K562 (cell line): ENCODE data around the gene PANK2. TPM values are rescaled to one million over a fixed set of nuclear protein-coding genes. Genes with fewer than 3 reads are reported as not detected.

Source experiments
- ATAC-seq: fragments of 200-7000 bp; cut with Tn5 transposase; 3 replicates; pipeline ENCODE4 v1.9.1; 2020; ENCODE audit warnings: moderate library complexity
- BruUV-seq: library from RNA; stranded (reverse); fragments of 400-500 nt; replicated peaks from 2 replicates; lab custom pipeline; 2021; lab: Mats Ljungman, UMichigan
- CTCF ChIA-PET: fragments of 300-600 bp; formaldehyde crosslinking; extraction: SDS; loops from one replicate; lab custom pipeline; 2021; ENCODE audit warnings: low intra/inter-chr PET ratio; lab: Yijun Ruan, JAX
- POLR2A ChIA-PET: fragments of 300-600, 350-650 bp; sonication (Branson Sonifier 250); formaldehyde crosslinking; extraction: SDS; loops from one replicate; lab custom pipeline; 2021; ENCODE audit warnings: antibody characterized with exemption, inconsistent platforms; lab: Yijun Ruan, JAX
- DNase-seq, 4 experiments: peaks; one replicate each; pipeline versions ENCODE4 v3.0.0 to v3.0.0-alpha.2; 2011 to 2018; ENCODE audit warnings: low spot score in 3 of 4, mixed read lengths in 3 of 4; ENCODE audit errors: extremely low read depth in 1 of 4
- FAIRE-seq: peaks from 2 replicates; lab custom pipeline; 2011; peaks lifted over from hg19 to GRCh38; lab: Jason Lieb, UNC
- H2AFZ ChIP-seq: 2 replicates; pipeline ENCODE4 v1.6.0; 2011; ENCODE audit warnings: low read depth, low read length, control low read depth, inconsistent platforms
- H3K27ac ChIP-seq: fragments of 200-600 bp; 3 replicates; pipeline ENCODE4 v1.8.0; 2011; ENCODE audit warnings: low read depth, mild to moderate bottlenecking, control low read depth, inconsistent platforms, low read length, moderate library complexity, mixed read lengths; ENCODE audit errors: extremely low read depth
- H3K27me3 ChIP-seq, 2 experiments: fragments of 300-600 bp in 1 of 2; 2 replicates in 1 of 2; 3 replicates in 1 of 2; pipeline versions ENCODE4 v1.6.0 to v1.8.0; 2011; ENCODE audit warnings: inconsistent platforms in 2 of 2, low read length in 2 of 2, mild to moderate bottlenecking in 1 of 2, mixed read lengths in 1 of 2, moderate library complexity in 1 of 2; ENCODE audit not compliant: control insufficient read depth in 2 of 2, insufficient read depth in 2 of 2
- H3K36me3 ChIP-seq: fragments of 300-600 bp; 3 replicates; pipeline ENCODE4 v1.8.0; 2011; ENCODE audit warnings: mild to moderate bottlenecking, low read length, inconsistent platforms; ENCODE audit not compliant: control insufficient read depth, insufficient read depth
- H3K4me1 ChIP-seq, 2 experiments: fragments of 200-600 bp in 1 of 2; replicated peaks in 1 of 2; 2 replicates in 1 of 2; 3 replicates in 1 of 2; pipeline versions ENCODE4 v1.5.1 to v1.8.0; 2011; ENCODE audit warnings: inconsistent platforms in 2 of 2, low read length in 2 of 2, mild to moderate bottlenecking in 1 of 2, mixed read lengths in 1 of 2, moderate library complexity in 1 of 2; ENCODE audit not compliant: control insufficient read depth in 2 of 2, insufficient read depth in 2 of 2
- H3K4me2 ChIP-seq: 2 replicates; pipeline ENCODE4 v1.6.1; 2011; ENCODE audit warnings: low read length, control low read depth, inconsistent platforms, mixed read lengths; ENCODE audit not compliant: insufficient read depth
- H3K4me3 ChIP-seq: fragments of 200-600 bp; sonication (generic), shearing (Covaris generic); 2 replicates; pipeline ENCODE4 v1.5.1; 2016; ENCODE audit warnings: control low read depth, inconsistent platforms
- H3K79me2 ChIP-seq: fragments of 200-600 bp; 3 replicates; pipeline ENCODE4 v1.8.0; 2011; ENCODE audit warnings: low read length, inconsistent platforms; ENCODE audit not compliant: control insufficient read depth, insufficient read depth
- H3K9ac ChIP-seq, 2 experiments: 2 replicates each; pipeline versions ENCODE4 v1.6.0 to v1.6.1; 2011; ENCODE audit warnings: low read depth in 2 of 2, low read length in 2 of 2, control low read depth in 1 of 2, inconsistent platforms in 1 of 2, mild to moderate bottlenecking in 1 of 2, mixed read lengths in 1 of 2; ENCODE audit not compliant: insufficient read depth in 1 of 2
- H3K9me1 ChIP-seq: one replicate; pipeline ENCODE4 v1.6.0; 2011; ENCODE audit warnings: inconsistent platforms, mild to moderate bottlenecking, low read length, moderate library complexity; ENCODE audit not compliant: control insufficient read depth, insufficient read depth
- H3K9me3 ChIP-seq: replicated peaks from 2 replicates; pipeline ENCODE4 v1.5.1; 2011; ENCODE audit warnings: low read depth, low read length, inconsistent platforms; ENCODE audit not compliant: control insufficient read depth, insufficient read depth
- H4K20me1 ChIP-seq: replicated peaks from 2 replicates; pipeline ENCODE4 v1.6.1; 2011; ENCODE audit warnings: low read length, inconsistent platforms, mixed read lengths; ENCODE audit not compliant: control insufficient read depth, insufficient read depth
- CAMTA2 ChIP-seq: fragments of 250-450 bp; sonication (Bioruptor Pico); conservative IDR thresholded peaks from 2 replicates; pipeline ENCODE4 v1.5.1; 2022
- FOXP4 ChIP-seq: sonication (generic); formaldehyde crosslinking; IDR thresholded peaks from 2 replicates; pipeline ENCODE4 v1.8.0; 2022; ENCODE audit warnings: mild to moderate bottlenecking, missing genetic modification reagents, borderline replicate concordance
- HNRNPL ChIP-seq: fragments of 200-400 bp; formaldehyde crosslinking; IDR thresholded peaks from 2 replicates; pipeline ENCODE4 v1.6.1; 2017; ENCODE audit warnings: low read depth, mild to moderate bottlenecking, low read length
- MNT ChIP-seq, 2 experiments: fragments of 450-650 bp; conservative IDR thresholded peaks; 2 replicates each; pipeline ENCODE4 v1.6.1; 2017; ENCODE audit warnings: mild to moderate bottlenecking in 2 of 2, moderate library complexity in 2 of 2
- MTA2 ChIP-seq: fragments of 450-650 bp; IDR thresholded peaks from 2 replicates; pipeline ENCODE4 v1.6.1; 2016; ENCODE audit warnings: low read depth
- NCOA2 ChIP-seq, 2 experiments: fragments of 450-650 bp; IDR thresholded peaks; 2 replicates each; pipeline ENCODE4 v1.6.1; 2018; ENCODE audit warnings: mild to moderate bottlenecking in 2 of 2, moderate library complexity in 1 of 2; ENCODE audit not compliant: partially characterized antibody in 2 of 2
- NCOR1 ChIP-seq: fragments of 450-650 bp; IDR thresholded peaks from 2 replicates; pipeline ENCODE4 v1.6.1; 2016; ENCODE audit warnings: mild to moderate bottlenecking, moderate library complexity
- SMAD3 ChIP-seq: fragments of 450-650 bp; formaldehyde crosslinking; conservative IDR thresholded peaks from 2 replicates; pipeline ENCODE4 v1.4.0; 2020; ENCODE audit warnings: mild to moderate bottlenecking
- SMARCA4 ChIP-seq: fragments of 450-650 bp; IDR thresholded peaks from 2 replicates; pipeline ENCODE4 v1.6.1; 2016
- TAF7 ChIP-seq: fragments of 450-650 bp; IDR thresholded peaks from 2 replicates; pipeline ENCODE4 v1.6.1; 2016; ENCODE audit warnings: missing genetic modification characterization, missing compliant biosample characterization
- USF1 ChIP-seq: sonication (generic); formaldehyde crosslinking; IDR thresholded peaks from 2 replicates; pipeline ENCODE4 v1.9.0; 2022; ENCODE audit warnings: mild to moderate bottlenecking, missing genetic modification reagents
- ZMIZ1 ChIP-seq, 2 experiments: fragments of 150-350 bp in 1 of 2; IDR thresholded peaks; 2 replicates each; pipeline ENCODE4 v1.6.1; 2012 to 2016; ENCODE audit warnings: low read depth in 2 of 2, low read length in 2 of 2, mild to moderate bottlenecking in 1 of 2, moderate library complexity in 1 of 2
- WGBS: fragments of 100-300 bp; shearing (Covaris generic); methylation state at CpG from one replicate; pipeline ENCODE4 v1.1.6; 2016; ENCODE audit warnings: low coverage, mixed read lengths; ENCODE audit not compliant: insufficient coverage; ENCODE audit errors: missing lambda C conversion rate; 5-methylcytosine and 5-hydroxymethylcytosine counted together
- in situ Hi-C: fragments of 300-500 bp; cut with MboI; formaldehyde crosslinking; loops from 4 replicates; pipeline ENCODE4 v1.15.0; 2018; ENCODE audit warnings: inconsistent platforms, mixed read lengths
- intact Hi-C: fragments of 100-400 bp; cut with micrococcal nuclease; formaldehyde crosslinking; loops from 2 replicates; pipeline ENCODE4 v1.14.2; 2022
- polyA plus RNA-seq, 8 experiments: library from polyadenylated mRNA; depleted of rRNA in 4 of 8; stranded (reverse) in 5 of 8; unstranded in 3 of 8; fragments of >200 nt; fragmentation: Nextera tagmentation in 2 of 8; fragmentation: Illumina TruSeq in 1 of 8; extraction: Ambion mirVana in 2 of 8; extraction: Trizol in 1 of 8; gene quantifications; 2 replicates each; pipeline versions ENCODE4 v1.2.1 to v1.2.3, GENCODE V29; 2011 to 2014; ENCODE audit warnings: inconsistent platforms in 1 of 8, missing spikeins in 1 of 8
- total RNA-seq, 7 experiments: library from RNA; depleted of rRNA in 6 of 7; stranded (reverse); fragments of >200 nt in 6 of 7; fragmentation: Illumina TruSeq in 2 of 7; extraction: Trizol in 2 of 7; gene quantifications; 2 replicates each; pipeline versions ENCODE4 v1.2.1 to v1.2.3, GENCODE V29; 2011 to 2021; ENCODE audit warnings: low replicate concordance in 1 of 7

The PANK2 gene
- total and polyA plus RNA-seq, 9 of the 15 experiments (the other 6 are each of a cell fraction or from before 2014, with no cell fraction given): 14.9 to 43.5 (median 31.4) TPM

- Histone ChIP-seq H3K27me3 (no peaks in the 10 kb centered on the region), H3K36me3 (peaks cover 42% of the 10 kb centered on the region), H3K9ac (peak overlapping the region in 1 of 2 experiments; percentile 12; a peak in 2 of 4 replicates), H2AFZ (no peak overlapping the region), H3K9me1 (peaks cover 4% of the 10 kb centered on the region), H3K4me1 (peaks cover 25 to 35% of the 10 kb centered on the region in 2 experiments; a peak in 3 of 5 replicates), H3K9me3 (no peaks in the 10 kb centered on the region), H4K20me1 (0 out of 2 replicates have a peak, but pooled peaks cover 12% of the 10 kb centered on the region), H3K27ac (peak overlapping the region; percentile 63), H3K4me3 (no peak overlapping the region), H3K4me2 (peak overlapping the region; percentile 48), H3K79me2 (no peaks in the 10 kb centered on the region; the same call in 2 of the 3 replicates)
- FAIRE-seq (peak; percentile 89), DNase-seq (peak; percentile 36 to 82 (median 56)), ATAC-seq (peak; percentile 51)
- WGBS: 25% methylated on average over 6 of the region's 6 CpGs
- in situ Hi-C loops (no loop called here), intact Hi-C loops (loop anchor here (1.0 to 5.0 kb wide), 2 partner anchors 142 to 162 kb away; no protein-coding TSS in a partner anchor)
- no TSS peak for BruUV-seq
- ChIA-PET CTCF (no interaction called here), POLR2A (interaction anchor here (0.7 to 2.2 kb wide), 5 partner anchors 9 to 154 kb away, joined by 3 to 9 read pairs (median 3); no protein-coding TSS in a partner anchor)
- TF ChIP-seq SMARCA4 (peak; percentile 79), MTA2 (peak; percentile 86), NCOR1 (peak; percentile 83), CAMTA2 (CRISPR knock-in tag) (no peak), MNT (conservative IDR thresholded peaks at IDR 0.05) (peak; percentile 46 to 73; a peak in 3 of 4 replicates), TAF7 (tag) (no peak), SMAD3 (0 out of 2 replicates have a peak, but pooled peaks have one; percentile 39), USF1 (CRISPR knock-in tag) (peak; percentile 77), ZMIZ1 (IDR thresholded peaks at IDR 0.05; ENCODE audit: low read depth in 2 of 2, low read length in 2 of 2) (0 out of 4 replicates have a peak, but pooled peaks of 1 of the 2 experiments have one; percentile 59), NCOA2 (IDR thresholded peaks at IDR 0.05; ENCODE audit: partially characterized antibody in 2 of 2) (no peak), FOXP4 (CRISPR knock-in tag) (0 out of 2 replicates have a peak, but pooled peaks have one; percentile 13), HNRNPL (no peak)
Measured at GRCh38 chr20:3930265-3931206, 41.3 kb downstream of the PANK2 start.
